CD4-positive, alpha-beta T cell treated with Interleukin-15 for 4 hours (primary cell): Measurements from ENCODE around the gene TOX3.

ENCODE experiments used
- DNase-seq: peaks from one replicate; pipeline ENCODE4 v3.0.0-alpha.2; 2020; ENCODE audit warnings: low spot score

The TOX3 gene

GRCh38 chr16:52398021-52398420 is 148.9 kb downstream of the TOX3 start:
- DNase-seq, result no peak

GRCh38 chr16:52393448-52393847 is 153.5 kb downstream of the TOX3 start:
- no peak for DNase-seq

GRCh38 chr16:52389045-52389444 is 157.9 kb downstream of the TOX3 start:
- DNase-seq, result no peak
